B cell (primary cell): Measurements from ENCODE around the gene ZFP64. TPM values are rescaled to one million over a fixed set of nuclear protein-coding genes. Genes with fewer than 3 reads are reported as not detected.

ENCODE experiments used
- ATAC-seq: fragments of 200-7000 bp; cut with Tn5 transposase; one replicate; pipeline ENCODE4 v1.10.0; 2021; ENCODE audit warnings: low read depth, mild to moderate bottlenecking, moderate number of reproducible peaks, moderate library complexity
- CTCF ChIA-PET: fragments of 350-600 bp; sonication (Branson Sonifier 250); formaldehyde crosslinking; loops from one replicate; lab custom pipeline; 2021; ENCODE audit warnings: antibody characterized with exemption, inconsistent platforms; lab: Charles Lee
- POLR2A ChIA-PET: fragments of 350-600 bp; sonication (Branson Sonifier 250); formaldehyde crosslinking; loops from one replicate; lab custom pipeline; 2021; ENCODE audit warnings: antibody characterized with exemption; lab: Charles Lee
- DNase-seq: peaks from one replicate; pipeline ENCODE4 v3.0.0; 2013
- H2AFZ ChIP-seq: 2 replicates; pipeline ENCODE4 v1.6.1; 2012; ENCODE audit warnings: mild to moderate bottlenecking, low read depth, low read length; ENCODE audit not compliant: insufficient read depth, poor library complexity, severe bottlenecking
- H3K27ac ChIP-seq, 2 donors: 1 replicate in 1 of 2; 2 replicates in 1 of 2; pipeline ENCODE4 v1.5.1; 2012 to 2013; ENCODE audit warnings: low read length in 2 of 2, mild to moderate bottlenecking in 2 of 2, moderate library complexity in 1 of 2
- H3K27me3 ChIP-seq, 4 experiments: fragments of 200-600 bp in 1 of 4; sonication (generic) in 1 of 4; replicated peaks in 1 of 4; 1 replicate in 2 of 4; 2 replicates in 2 of 4; pipeline versions ENCODE4 v1.6.1 to v1.7.0; 2013 to 2016; ENCODE audit warnings: low read length in 3 of 4, mild to moderate bottlenecking in 2 of 4, mixed read lengths in 1 of 4, moderate library complexity in 1 of 4; ENCODE audit not compliant: insufficient read depth in 4 of 4, control insufficient read depth in 3 of 4; ENCODE audit errors: control extremely low read depth in 1 of 4
- H3K36me3 ChIP-seq, 2 experiments: replicated peaks in 1 of 2; 1 replicate in 1 of 2; 2 replicates in 1 of 2; pipeline versions ENCODE4 v1.6.1 to v1.7.1; 2013; ENCODE audit warnings: low read length in 1 of 2; ENCODE audit not compliant: insufficient read depth in 2 of 2, control insufficient read depth in 1 of 2; ENCODE audit errors: control extremely low read depth in 1 of 2, extremely low read depth in 1 of 2
- H3K4me1 ChIP-seq, 2 donors: fragments of 200-600 bp in 1 of 2; sonication (generic) in 1 of 2; 1 replicate in 1 of 2; 2 replicates in 1 of 2; pipeline versions ENCODE4 v1.5.1 to v1.6.1; 2013 to 2017; ENCODE audit warnings: low read length in 2 of 2; ENCODE audit not compliant: control insufficient read depth in 2 of 2, insufficient read depth in 2 of 2
- H3K4me2 ChIP-seq: replicated peaks from 2 replicates; pipeline ENCODE3; 2012; ENCODE audit warnings: mild to moderate bottlenecking, low read depth, low read length; ENCODE audit not compliant: poor library complexity, severe bottlenecking
- H3K4me3 ChIP-seq, 5 experiments: fragments of 200-600 bp in 1 of 5; sonication (generic) in 1 of 5; 1 replicate in 3 of 5; 2 replicates in 2 of 5; pipeline versions ENCODE4 v1.5.1 to v1.7.0; 2011 to 2016; ENCODE audit warnings: low read length in 4 of 5, mild to moderate bottlenecking in 4 of 5, low read depth in 2 of 5, control low read depth in 1 of 5, moderate library complexity in 1 of 5; ENCODE audit not compliant: insufficient read depth in 1 of 5; ENCODE audit errors: control extremely low read depth in 1 of 5, extremely low read depth in 1 of 5
- H3K79me2 ChIP-seq: fragments of 200-600 bp; sonication (generic); one replicate; pipeline ENCODE4 v1.6.0; 2016; ENCODE audit warnings: low read length; ENCODE audit not compliant: control insufficient read depth, insufficient read depth
- H3K9ac ChIP-seq: fragments of 200-600 bp; sonication (generic); 2 replicates; pipeline ENCODE4 v1.6.1; 2017; ENCODE audit warnings: mild to moderate bottlenecking, low read length, moderate library complexity
- H3K9me3 ChIP-seq, 3 donors: one replicate each; pipeline versions ENCODE4 v1.6.1 to v1.7.1; 2013; ENCODE audit warnings: low read length in 2 of 3; ENCODE audit not compliant: control insufficient read depth in 2 of 3, insufficient read depth in 1 of 3; ENCODE audit errors: control extremely low read depth in 1 of 3
- H4K20me1 ChIP-seq: 2 replicates; pipeline ENCODE4 v1.6.0; 2012; ENCODE audit warnings: mild to moderate bottlenecking, low read length; ENCODE audit not compliant: insufficient read depth, control insufficient read depth, poor library complexity, severe bottlenecking
- H3K27ac Mint-ChIP-seq: one replicate; pipeline ENCODE4 v1.8.0; 2021; ENCODE audit warnings: mixed read lengths
- H3K27me3 Mint-ChIP-seq: one replicate; pipeline ENCODE4 v1.8.0; 2021; ENCODE audit warnings: mixed read lengths
- H3K4me1 Mint-ChIP-seq: one replicate; pipeline ENCODE4 v1.8.0; 2021; ENCODE audit warnings: mixed read lengths
- H3K4me3 Mint-ChIP-seq: one replicate; pipeline ENCODE4 v1.8.0; 2021; ENCODE audit warnings: mixed read lengths
- H3K9me3 Mint-ChIP-seq: one replicate; pipeline ENCODE4 v1.8.0; 2022; ENCODE audit warnings: mixed read lengths; ENCODE audit not compliant: insufficient read depth
- EZH2 ChIP-seq: IDR thresholded peaks from 2 replicates; pipeline ENCODE4 v1.6.1; 2012; ENCODE audit warnings: borderline replicate concordance, low read depth, mild to moderate bottlenecking, moderate library complexity, low read length; ENCODE audit not compliant: insufficient read depth, poor library complexity, severe bottlenecking
- whole genome bisulfite sequencing: methylation state at CpG from one replicate; pipeline ENCODE4 v1.1.5; 2013; ENCODE audit warnings: missing lambda C conversion rate; ENCODE audit not compliant: insufficient coverage; 5-methylcytosine and 5-hydroxymethylcytosine counted together
- intact Hi-C: fragments of 100-400 bp; cut with micrococcal nuclease; formaldehyde crosslinking; loops from one replicate; pipeline ENCODE4 v1.10.0; 2022
- polyA plus RNA-seq: library from polyadenylated mRNA; depleted of rRNA; stranded (reverse); fragments of >200 nt; gene quantifications from 2 replicates; pipeline ENCODE4 v1.2.3, GENCODE V29; 2012
- total RNA-seq, 2 donors: library from RNA; stranded (reverse); fragments of 120-200 nt in 1 of 2; gene quantifications; 1 replicate in 1 of 2; 2 replicates in 1 of 2; pipeline versions ENCODE4 v1.2.3 to v1.2.4, GENCODE V29; 2013 to 2022
- TF ChIP-seq, protein P1 (sequence below): fragments of 200-600 bp; IDR thresholded peaks from one replicate; pipeline ENCODE4 v1.8.0; 2022; ENCODE audit warnings: antibody characterized with exemption, mild to moderate bottlenecking

Gene ZFP64
- total and polyA plus RNA-seq, 2 donors (not counting 1 experiment from before 2014, with no cell fraction given) = 14.2 to 15.1 TPM

DNA sequence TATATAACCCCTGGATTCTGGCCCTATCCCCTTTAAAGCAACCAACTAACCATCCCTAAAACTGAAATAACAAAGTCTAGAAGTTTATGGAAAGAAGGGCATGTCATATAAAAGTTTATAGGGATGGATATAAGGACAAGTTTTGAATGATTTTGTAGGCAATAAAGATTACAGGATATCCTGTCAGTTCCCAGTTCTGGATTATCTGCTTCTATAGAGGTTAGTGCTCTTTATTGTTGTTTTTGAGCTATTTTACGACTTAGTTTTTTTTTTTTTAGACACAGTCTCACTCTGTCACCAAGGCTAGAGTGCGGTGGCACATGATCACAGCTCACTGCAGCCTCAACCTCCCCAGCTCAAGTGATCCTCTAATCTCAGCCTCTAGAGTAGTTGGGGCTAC, 48.3 kb downstream of the ZFP64 start:
- Mint-ChIP-seq H3K4me1 (no peaks in the 10 kb centered on the region), H3K27me3 (no peaks in the 10 kb centered on the region), H3K4me3 (no peak overlapping the region), H3K9me3 (no peaks in the 10 kb centered on the region), H3K27ac (no peak overlapping the region)
- Histone ChIP-seq H3K79me2 (no peaks in the 10 kb centered on the region), H3K9ac (no peak overlapping the region), H3K9me3 (no peaks in the 10 kb centered on the region), H3K27ac (no peak overlapping the region), H3K36me3 (peaks cover 0 to 2% of the 10 kb centered on the region in 2 experiments), H2AFZ (no peak overlapping the region), H3K4me2 (no peak overlapping the region), H3K4me3 (no peak overlapping the region), H4K20me1 (no peaks in the 10 kb centered on the region), H3K27me3 (no peaks in the 10 kb centered on the region), H3K4me1 (no peaks in the 10 kb centered on the region)
- 83% methylated on average over 1 of the region's 2 CpGs for WGBS
- no peak for TF ChIP-seq EZH2
- TF ChIP-seq, protein P1, sequence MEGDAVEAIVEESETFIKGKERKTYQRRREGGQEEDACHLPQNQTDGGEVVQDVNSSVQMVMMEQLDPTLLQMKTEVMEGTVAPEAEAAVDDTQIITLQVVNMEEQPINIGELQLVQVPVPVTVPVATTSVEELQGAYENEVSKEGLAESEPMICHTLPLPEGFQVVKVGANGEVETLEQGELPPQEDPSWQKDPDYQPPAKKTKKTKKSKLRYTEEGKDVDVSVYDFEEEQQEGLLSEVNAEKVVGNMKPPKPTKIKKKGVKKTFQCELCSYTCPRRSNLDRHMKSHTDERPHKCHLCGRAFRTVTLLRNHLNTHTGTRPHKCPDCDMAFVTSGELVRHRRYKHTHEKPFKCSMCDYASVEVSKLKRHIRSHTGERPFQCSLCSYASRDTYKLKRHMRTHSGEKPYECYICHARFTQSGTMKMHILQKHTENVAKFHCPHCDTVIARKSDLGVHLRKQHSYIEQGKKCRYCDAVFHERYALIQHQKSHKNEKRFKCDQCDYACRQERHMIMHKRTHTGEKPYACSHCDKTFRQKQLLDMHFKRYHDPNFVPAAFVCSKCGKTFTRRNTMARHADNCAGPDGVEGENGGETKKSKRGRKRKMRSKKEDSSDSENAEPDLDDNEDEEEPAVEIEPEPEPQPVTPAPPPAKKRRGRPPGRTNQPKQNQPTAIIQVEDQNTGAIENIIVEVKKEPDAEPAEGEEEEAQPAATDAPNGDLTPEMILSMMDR = no peak
- POLR2A ChIA-PET = no interaction called here
- DNase-seq = no peak
- CTCF ChIA-PET = interaction anchor here (0.7 to 0.9 kb wide), 2 partner anchors 15 to 376 kb away, joined by 3 to 4 read pairs; no protein-coding TSS in a partner anchor
- no peak for ATAC-seq
- intact Hi-C loops = no loop called here

- H4K20me1 ChIP-seq = no peaks in the 10 kb centered on the region
- H3K27ac Mint-ChIP-seq = no peak overlapping the region
- no peak overlapping the region for H3K4me2 ChIP-seq
- DNase-seq = no peak
- WGBS = no CpG with 5 or more reads among the region's 2 CpGs
- H3K9me3 ChIP-seq = no peaks in the 10 kb centered on the region
- ATAC-seq = no peak
- H3K27me3 Mint-ChIP-seq = no peaks in the 10 kb centered on the region
- no peak overlapping the region for H2AFZ ChIP-seq
- CTCF ChIA-PET = interaction anchor here (0.7 kb wide), 1 partner anchor 375 kb away, joined by 3 read pairs; no protein-coding TSS in a partner anchor
- H3K4me1 Mint-ChIP-seq = no peaks in the 10 kb centered on the region
- no peaks in the 10 kb centered on the region for H3K4me1 ChIP-seq
- H3K27me3 ChIP-seq = no peaks in the 10 kb centered on the region
- intact Hi-C loops = no loop called here
- no peak overlapping the region for H3K4me3 Mint-ChIP-seq
- peaks cover 0 to 2% of the 10 kb centered on the region in 2 experiments for H3K36me3 ChIP-seq
- no peaks in the 10 kb centered on the region for H3K79me2 ChIP-seq
- TF ChIP-seq, protein P1 = no peak
- TF ChIP-seq EZH2 = no peak
- H3K9me3 Mint-ChIP-seq = no peaks in the 10 kb centered on the region
- POLR2A ChIA-PET = no interaction called here
- H3K9ac ChIP-seq = no peak overlapping the region
- H3K4me3 ChIP-seq = no peak overlapping the region
- no peak overlapping the region for H3K27ac ChIP-seq
These were observed 48.8 kb downstream of the ZFP64 start for GRCh38 chr20:52142757-52143156.
